Smooth muscle cell (in vitro differentiated cells): ENCODE data around the gene ASB9. TPM values are rescaled to one million over a fixed set of nuclear protein-coding genes. Genes with fewer than 3 reads are reported as not detected.

Source experiments
- DNase-seq: peaks from one replicate; lab custom pipeline; 2025; ENCODE audit not compliant: unreplicated experiment; lab: John Stamatoyannopoulos, UW
- H2AFZ ChIP-seq: fragments of 200-600 bp; sonication (generic); 2 replicates; pipeline ENCODE4 v1.6.0; 2016; ENCODE audit warnings: antibody characterized with exemption, low read depth, mild to moderate bottlenecking
- H3F3A ChIP-seq: fragments of 200-600 bp; sonication (generic); 2 replicates; pipeline ENCODE4 v1.6.0; 2017; ENCODE audit warnings: antibody characterized with exemption, low read depth
- H3K27ac ChIP-seq: fragments of 200-600 bp; sonication (generic); 2 replicates; pipeline ENCODE4 v1.5.1; 2016; ENCODE audit warnings: low read depth, mild to moderate bottlenecking
- H3K27me3 ChIP-seq: fragments of 200-600 bp; sonication (generic); 2 replicates; pipeline ENCODE4 v1.6.1; 2016; ENCODE audit warnings: low read depth, mild to moderate bottlenecking
- H3K36me3 ChIP-seq: fragments of 200-600 bp; sonication (generic); 2 replicates; pipeline ENCODE4 v1.5.1; 2016; ENCODE audit warnings: low read depth
- H3K4me1 ChIP-seq: fragments of 200-600 bp; sonication (generic); 2 replicates; pipeline ENCODE4 v1.5.1; 2016; ENCODE audit warnings: low read depth
- H3K4me2 ChIP-seq: fragments of 200-600 bp; sonication (generic); 2 replicates; pipeline ENCODE4 v1.6.0; 2016; ENCODE audit warnings: mild to moderate bottlenecking
- H3K4me3 ChIP-seq: fragments of 200-600 bp; sonication (generic); 2 replicates; pipeline ENCODE4 v1.5.1; 2016; ENCODE audit warnings: mild to moderate bottlenecking
- H3K79me2 ChIP-seq: fragments of 200-600 bp; sonication (generic); 2 replicates; pipeline ENCODE4 v1.6.0; 2016; ENCODE audit warnings: low read depth, mild to moderate bottlenecking
- H3K9ac ChIP-seq: fragments of 200-600 bp; sonication (generic); 2 replicates; pipeline ENCODE4 v1.6.0; 2016; ENCODE audit warnings: low read depth
- H3K9me3 ChIP-seq: fragments of 200-600 bp; sonication (generic); replicated peaks from 2 replicates; pipeline ENCODE4 v1.5.1; 2016; ENCODE audit warnings: low read depth
- H4K20me1 ChIP-seq: fragments of 200-600 bp; sonication (generic); 2 replicates; pipeline ENCODE4 v1.6.0; 2016; ENCODE audit warnings: low read depth
- CTCF ChIP-seq: fragments of 200-600 bp; sonication (generic); IDR thresholded peaks from 2 replicates; pipeline ENCODE4 v1.5.1; 2017; ENCODE audit warnings: borderline replicate concordance, mild to moderate bottlenecking, antibody characterized with exemption; ENCODE audit not compliant: insufficient read depth, poor library complexity, severe bottlenecking
- WGBS: methylation state at CpG from one replicate; pipeline ENCODE4 v1.1.7; 2016; ENCODE audit warnings: low lambda C conversion rate; 5-methylcytosine and 5-hydroxymethylcytosine counted together
- polyA plus RNA-seq: library from polyadenylated mRNA; unstranded; fragments of >200 nt; fragmentation: Nextera tagmentation; extraction: Ambion mirVana; gene quantifications from 2 replicates; pipeline ENCODE4 v1.2.1, GENCODE V29; 2016
- total RNA-seq: library from RNA; depleted of rRNA; stranded (reverse); fragments of >200 nt; gene quantifications from 2 replicates; pipeline ENCODE4 v1.2.3, GENCODE V29; 2014

Gene ASB9
- total and polyA plus RNA-seq, 2 experiments from 2014 or later = 0.39 TPM; not detected in 1

- H3K9ac ChIP-seq = no peak overlapping the region
- no peak overlapping the region for H3K4me2 ChIP-seq
- no peaks in the 10 kb centered on the region for H3K79me2 ChIP-seq
- H2AFZ ChIP-seq = no peak overlapping the region
- DNase-seq = no peak
- no peaks in the 10 kb centered on the region for H3K4me1 ChIP-seq
- H3K27me3 ChIP-seq = no peaks in the 10 kb centered on the region
- H3K9me3 ChIP-seq = no peaks in the 10 kb centered on the region
- H4K20me1 ChIP-seq = no peaks in the 10 kb centered on the region
- no peak overlapping the region for H3K4me3 ChIP-seq
- no peak overlapping the region for H3K27ac ChIP-seq
- H3F3A ChIP-seq = no peaks in the 10 kb centered on the region
- TF ChIP-seq CTCF = no peak
- WGBS = 75% methylated on average over 3 of the region's 3 CpGs
- H3K36me3 ChIP-seq = no peaks in the 10 kb centered on the region
These were observed 61.9 kb downstream of the ASB9 start for GRCh38 chrX:15207994-15208393.

- Histone ChIP-seq H3K27ac (no peak overlapping the region), H3K4me2 (no peak overlapping the region), H3K9me3 (no peaks in the 10 kb centered on the region), H4K20me1 (no peaks in the 10 kb centered on the region), H3K4me1 (no peaks in the 10 kb centered on the region), H3K79me2 (no peaks in the 10 kb centered on the region), H2AFZ (no peak overlapping the region), H3K36me3 (no peaks in the 10 kb centered on the region), H3K9ac (no peak overlapping the region), H3K27me3 (no peaks in the 10 kb centered on the region), H3K4me3 (no peak overlapping the region), H3F3A (no peaks in the 10 kb centered on the region)
- no peak for DNase-seq
- WGBS = 62% methylated on average over 1 of the region's 1 CpG
- no peak for TF ChIP-seq CTCF
These were observed 62.5 kb downstream of the ASB9 start for GRCh38 chrX:15207384-15207783.

- Histone ChIP-seq H2AFZ (no peak overlapping the region), H4K20me1 (no peaks in the 10 kb centered on the region), H3K27me3 (no peaks in the 10 kb centered on the region), H3K4me2 (no peak overlapping the region), H3K4me1 (no peaks in the 10 kb centered on the region), H3K4me3 (no peak overlapping the region), H3K79me2 (no peaks in the 10 kb centered on the region), H3K9ac (no peak overlapping the region), H3K36me3 (no peaks in the 10 kb centered on the region), H3K9me3 (no peaks in the 10 kb centered on the region), H3K27ac (no peak overlapping the region), H3F3A (no peaks in the 10 kb centered on the region)
- TF ChIP-seq CTCF = no peak
- DNase-seq = no peak
- 70% methylated on average over 1 of the region's 1 CpG for WGBS
These were observed 63.6 kb downstream of the ASB9 start for GRCh38 chrX:15206306-15206705.

- 79% methylated on average over 4 of the region's 4 CpGs for WGBS
- H3K27ac ChIP-seq = no peak overlapping the region
- no peaks in the 10 kb centered on the region for H3K79me2 ChIP-seq
- H3K9ac ChIP-seq = no peak overlapping the region
- no peaks in the 10 kb centered on the region for H4K20me1 ChIP-seq
- no peaks in the 10 kb centered on the region for H3K9me3 ChIP-seq
- no peak for DNase-seq
- H2AFZ ChIP-seq = no peak overlapping the region
- no peaks in the 10 kb centered on the region for H3F3A ChIP-seq
- H3K4me1 ChIP-seq = no peaks in the 10 kb centered on the region
- H3K36me3 ChIP-seq = no peaks in the 10 kb centered on the region
- H3K4me3 ChIP-seq = no peak overlapping the region
- no peak for TF ChIP-seq CTCF
- H3K4me2 ChIP-seq = no peak overlapping the region
- no peaks in the 10 kb centered on the region for H3K27me3 ChIP-seq
These were observed 65.6 kb downstream of the ASB9 start for GRCh38 chrX:15204130-15204751.
